Lung (tissue), 12 donors: ENCODE data around the gene NUDT19. TPM values are rescaled to one million over a fixed set of nuclear protein-coding genes. Genes with fewer than 3 reads are reported as not detected.

Experiments used
- ATAC-seq: fragments of 200-7000 bp; cut with Tn5 transposase; one replicate; pipeline ENCODE4 v1.9.1; 2020; ENCODE audit warnings: moderate number of reproducible peaks; ENCODE audit not compliant: insufficient read depth, low FRiP score
- DNase-seq, 3 donors: peaks; one replicate each; pipeline ENCODE4 v3.0.0-alpha.2; 2013 to 2017
- H3K27ac ChIP-seq, 2 donors: one replicate each; pipeline ENCODE4 v1.5.1; 2013; ENCODE audit warnings: mild to moderate bottlenecking in 2 of 2, moderate library complexity in 2 of 2, control low read depth in 1 of 2, inconsistent platforms in 1 of 2, low read depth in 1 of 2, low read length in 1 of 2
- H3K27me3 ChIP-seq, 3 donors: one replicate each; pipeline ENCODE4 v1.5.1; 2013; ENCODE audit warnings: low read length in 2 of 3; ENCODE audit not compliant: control insufficient read depth in 3 of 3, insufficient read depth in 3 of 3
- H3K36me3 ChIP-seq, 4 donors: one replicate each; pipeline ENCODE4 v1.5.1; 2013; ENCODE audit warnings: low read length in 4 of 4, mild to moderate bottlenecking in 1 of 4, moderate library complexity in 1 of 4; ENCODE audit not compliant: control insufficient read depth in 4 of 4, insufficient read depth in 4 of 4
- H3K4me1 ChIP-seq, 5 donors: one replicate each; pipeline ENCODE4 v1.5.1; 2013; ENCODE audit warnings: low read length in 5 of 5, mild to moderate bottlenecking in 2 of 5, moderate library complexity in 1 of 5; ENCODE audit not compliant: control insufficient read depth in 5 of 5, insufficient read depth in 5 of 5
- H3K4me3 ChIP-seq: one replicate; pipeline ENCODE4 v1.5.1; 2013; ENCODE audit warnings: mild to moderate bottlenecking, control low read depth, moderate library complexity
- H3K9ac ChIP-seq, 2 donors: one replicate each; pipeline ENCODE4 v1.5.1; 2013; ENCODE audit warnings: low read length in 2 of 2, control low read depth in 1 of 2; ENCODE audit not compliant: insufficient read depth in 1 of 2
- H3K9me3 ChIP-seq, 4 donors: one replicate each; pipeline ENCODE4 v1.5.1; 2013; ENCODE audit warnings: low read length in 3 of 4, mild to moderate bottlenecking in 1 of 4, moderate library complexity in 1 of 4; ENCODE audit not compliant: control insufficient read depth in 4 of 4, insufficient read depth in 3 of 4
- CTCF ChIP-seq: IDR thresholded peaks from 2 replicates; pipeline ENCODE4 v1.5.1; 2012; ENCODE audit warnings: mild to moderate bottlenecking; ENCODE audit errors: control extremely low read depth, extremely low read depth
- WGBS, 2 donors: extraction: QIAGEN DNeasy Blood & Tissue Kit; methylation state at CpG; one replicate each; pipeline ENCODE4 v1.1.7; 2013; 5-methylcytosine and 5-hydroxymethylcytosine counted together
- polyA plus RNA-seq, 2 donors: library from polyadenylated mRNA; stranded (reverse); fragments of 200-250 nt; gene quantifications; one replicate each; pipeline ENCODE4 v1.2.1, GENCODE V29; 2013
- total RNA-seq, 2 donors: library from RNA; depleted of rRNA in 1 of 2; stranded (reverse); fragments of >200 nt in 1 of 2; gene quantifications; one replicate each; pipeline ENCODE4 v1.2.1, GENCODE V29; 2014 to 2021
- donor health status: control.
- donor health status: control.
- donor health status: Bipolar disorder and iron deficiency.
- donor health status: healthy.
- donor health status: DM: yes; HTN: yes; CAD: no.

The NUDT19 gene
- total and polyA plus RNA-seq, 4 donors: 7.5 to 20.1 (median 12.2) TPM

GRCh38 chr19:32669310-32669709, 22.3 kb upstream of the NUDT19 start:
- H3K36me3 ChIP-seq: peaks cover 0 to 2% (median under 1%) of the 10 kb centered on the region in 4 donors

GRCh38 chr19:32671883-32672593, 19.6 kb upstream of the NUDT19 start:
- DNase-seq (no peak), ATAC-seq (no peak)
- 51 to 59% methylated on average over 14 of the region's 14 CpGs for WGBS, 2 donors
- peaks cover 0 to 2% (median 0%) of the 10 kb centered on the region in 4 donors for H3K9me3 ChIP-seq
- H3K36me3 ChIP-seq: peaks cover 0 to 2% (median under 1%) of the 10 kb centered on the region in 4 donors
- no peak overlapping the region for H3K27ac ChIP-seq
- TF ChIP-seq CTCF: no peak
- no peak overlapping the region for H3K4me3 ChIP-seq
- peaks cover 0 to 23% (median 1%) of the 10 kb centered on the region in 5 donors for H3K4me1 ChIP-seq
- H3K27me3 ChIP-seq: peaks cover 0 to 8% (median 6%) of the 10 kb centered on the region in 3 donors
- no peak overlapping the region for H3K9ac ChIP-seq

More at GRCh38 chr19:32669310-32669709, 22.3 kb upstream of the NUDT19 start:
- Histone ChIP-seq H3K27ac (no peak overlapping the region), H3K9ac (no peak overlapping the region), H3K4me3 (no peak overlapping the region), H3K27me3 (no peaks in the 10 kb centered on the region), H3K9me3 (no peaks in the 10 kb centered on the region), H3K4me1 (peaks cover 0 to 12% (median 5%) of the 10 kb centered on the region in 5 donors)
- DNase-seq (no peak), ATAC-seq (no peak)
- 31 to 79% methylated on average over 3 of the region's 3 CpGs for WGBS, 2 donors
- TF ChIP-seq CTCF: no peak

- DNase-seq: no peak
- H3K27ac ChIP-seq: no peak overlapping the region
- no peak for TF ChIP-seq CTCF
- peaks cover 0 to 23% (median 0%) of the 10 kb centered on the region in 5 donors for H3K4me1 ChIP-seq
- H3K9me3 ChIP-seq: peaks cover 0 to 2% (median 0%) of the 10 kb centered on the region in 4 donors
- ATAC-seq: no peak
- H3K4me3 ChIP-seq: no peak overlapping the region
- H3K9ac ChIP-seq: no peak overlapping the region
- H3K36me3 ChIP-seq: no peaks in the 10 kb centered on the region
- H3K27me3 ChIP-seq: peaks cover 0 to 13% (median 13%) of the 10 kb centered on the region in 3 donors
- WGBS, 2 donors: 57 to 87% methylated on average over 3 of the region's 3 CpGs
These were observed 18.8 kb upstream of the NUDT19 start for GRCh38 chr19:32672841-32673240.
